Muscle of leg (tissue), 11 donors: ENCODE data around the gene SEC24C. TPM values are rescaled to one million over a fixed set of nuclear protein-coding genes. Genes with fewer than 3 reads are reported as not detected.
A peak's percentile ranks its signal among the peaks of the same experiment; 100 is the strongest.

ENCODE experiments used
- DNase-seq: peaks from one replicate; pipeline ENCODE4 v3.0.0; 2013
- H3K27ac ChIP-seq: one replicate; pipeline ENCODE4 v1.5.1; 2013; ENCODE audit warnings: mild to moderate bottlenecking, low read length, control low read depth
- H3K27me3 ChIP-seq: one replicate; pipeline ENCODE4 v1.6.1; 2013; ENCODE audit warnings: low read length; ENCODE audit not compliant: control insufficient read depth, insufficient read depth
- H3K36me3 ChIP-seq: one replicate; pipeline ENCODE4 v1.6.1; 2013; ENCODE audit warnings: low read length; ENCODE audit not compliant: control insufficient read depth, insufficient read depth
- H3K4me1 ChIP-seq: one replicate; pipeline ENCODE4 v1.6.1; 2013; ENCODE audit warnings: low read length; ENCODE audit not compliant: control insufficient read depth, insufficient read depth
- H3K4me3 ChIP-seq: one replicate; pipeline ENCODE4 v1.5.1; 2013; ENCODE audit warnings: low read length, control low read depth
- H3K9me3 ChIP-seq: replicated peaks from 2 replicates; pipeline ENCODE4 v1.6.1; 2013; ENCODE audit warnings: low read depth, low read length; ENCODE audit not compliant: control insufficient read depth
- WGBS: methylation state at CpG from one replicate; pipeline ENCODE4 v1.1.5; 2013; ENCODE audit warnings: missing lambda C conversion rate; ENCODE audit not compliant: insufficient coverage; 5-methylcytosine and 5-hydroxymethylcytosine counted together
- polyA plus RNA-seq, 8 donors: library from polyadenylated mRNA; unstranded; fragments of 120-200 nt; gene quantifications; one replicate each; pipeline versions ENCODE4 v1.2.1 to v1.2.3, GENCODE V29; 2013; ENCODE audit warnings: inconsistent platforms in 1 of 8, low replicate concordance in 1 of 8; ENCODE audit not compliant: insufficient read length in 8 of 8, insufficient read depth in 1 of 8
- total RNA-seq: library from RNA; stranded (reverse); fragments of 120-200 nt; gene quantifications from one replicate; pipeline ENCODE4 v1.2.4, GENCODE V29; 2013

SEC24C gene
- total and polyA plus RNA-seq, 9 donors: 43.4 to 59.3 (median 49.3) TPM

DNA sequence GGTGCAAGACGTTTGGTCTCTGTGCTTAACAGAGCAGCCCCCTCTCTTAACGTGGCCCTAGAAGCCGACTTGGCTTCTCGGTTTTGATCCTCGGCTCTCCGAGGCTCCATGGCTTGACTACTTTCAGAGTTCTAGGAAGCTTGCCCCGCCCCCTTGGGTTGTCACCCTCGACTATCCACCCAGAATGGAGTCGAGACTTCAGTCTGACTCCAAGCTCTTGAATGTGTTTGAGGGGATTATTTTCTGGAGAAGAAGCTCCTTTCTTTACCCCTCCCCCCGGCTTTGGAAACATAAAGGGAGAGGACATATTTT is 448 bp downstream of the SEC24C start:
- peak; percentile 87 for DNase-seq
- H3K36me3 ChIP-seq: peaks cover 39% of the 10 kb centered on the region

DNA sequence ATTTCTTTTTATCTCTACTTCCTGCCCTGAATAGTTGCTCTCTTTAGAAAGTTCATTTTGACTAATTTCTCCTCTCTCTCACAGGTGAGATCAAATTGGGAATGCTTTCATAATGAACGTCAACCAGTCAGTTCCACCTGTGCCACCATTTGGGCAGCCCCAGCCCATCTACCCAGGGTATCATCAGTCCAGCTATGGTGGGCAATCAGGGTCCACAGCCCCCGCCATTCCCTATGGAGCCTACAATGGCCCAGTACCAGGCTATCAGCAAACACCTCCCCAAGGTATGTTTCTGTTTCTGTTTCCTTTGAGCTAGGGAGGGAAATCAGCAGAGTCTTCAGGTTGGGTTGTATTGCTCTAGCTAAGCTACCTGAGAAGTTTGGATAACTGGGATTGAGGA is 2.5 kb downstream of the SEC24C start:
- Histone ChIP-seq H3K4me1 (peaks cover 7% of the 10 kb centered on the region), H3K27ac (no peak overlapping the region), H3K4me3 (no peak overlapping the region), H3K36me3 (peaks cover 51% of the 10 kb centered on the region), H3K9me3 (no peaks in the 10 kb centered on the region), H3K27me3 (no peaks in the 10 kb centered on the region)
- DNase-seq: no peak
- WGBS: 60% methylated on average over 1 of the region's 2 CpGs

More for the DNA sequence above, 448 bp downstream of the SEC24C start:
- 0% methylated on average over 6 of the region's 10 CpGs for WGBS
- Histone ChIP-seq H3K4me1 (peaks cover 7% of the 10 kb centered on the region), H3K27ac (peak overlapping the region; percentile 99), H3K4me3 (peak overlapping the region; percentile 58), H3K27me3 (no peaks in the 10 kb centered on the region), H3K9me3 (no peaks in the 10 kb centered on the region)

DNA sequence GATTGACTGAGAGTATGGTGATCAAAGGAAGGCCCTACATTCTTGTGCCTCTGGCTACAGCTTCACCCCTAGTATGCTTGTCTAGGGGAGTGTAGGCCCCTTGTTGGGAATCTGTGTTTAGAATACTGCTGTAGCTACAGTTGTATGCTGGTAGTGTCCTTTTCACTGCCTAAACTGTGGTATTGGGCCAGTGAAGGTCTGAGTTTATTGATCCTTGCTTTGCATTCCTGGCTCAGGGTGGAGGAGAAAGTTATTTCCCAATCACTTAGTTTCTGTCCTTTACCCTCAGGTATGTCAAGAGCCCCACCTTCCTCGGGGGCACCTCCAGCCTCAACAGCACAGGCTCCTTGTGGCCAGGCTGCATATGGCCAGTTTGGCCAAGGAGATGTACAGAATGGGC is 6.6 kb downstream of the SEC24C start:
- Histone ChIP-seq H3K36me3 (peaks cover 75% of the 10 kb centered on the region), H3K9me3 (no peaks in the 10 kb centered on the region), H3K27me3 (no peaks in the 10 kb centered on the region), H3K4me1 (no peaks in the 10 kb centered on the region), H3K27ac (no peak overlapping the region), H3K4me3 (no peak overlapping the region)
- DNase-seq: no peak
- WGBS: 100% methylated on average over 1 of the region's 1 CpG

DNA sequence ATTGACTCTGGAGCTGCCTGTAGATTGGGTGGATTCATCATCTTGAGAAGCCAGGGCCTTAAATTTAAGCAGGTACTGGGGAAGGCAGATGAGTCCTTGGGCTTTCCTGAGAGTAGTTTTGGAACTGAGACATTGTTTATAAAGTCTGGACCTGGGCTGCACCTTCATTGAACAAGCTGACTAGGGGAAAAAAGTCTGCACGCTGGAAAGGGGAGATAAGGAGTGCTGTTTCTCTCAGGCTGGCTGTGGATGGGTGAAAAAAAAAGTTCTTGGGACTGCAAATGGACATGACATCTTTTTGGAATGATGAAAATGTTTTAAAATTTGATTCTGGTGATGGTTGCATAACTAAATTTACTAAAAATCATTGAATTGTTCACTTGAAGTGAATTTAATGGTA is 12.0 kb downstream of the SEC24C start:
- DNase-seq: no peak
- Histone ChIP-seq H3K36me3 (peaks cover 67% of the 10 kb centered on the region), H3K27me3 (no peaks in the 10 kb centered on the region), H3K4me3 (no peak overlapping the region), H3K4me1 (peaks cover 3% of the 10 kb centered on the region), H3K9me3 (no peaks in the 10 kb centered on the region), H3K27ac (no peak overlapping the region)
- WGBS: 80% methylated on average over 1 of the region's 1 CpG

DNA sequence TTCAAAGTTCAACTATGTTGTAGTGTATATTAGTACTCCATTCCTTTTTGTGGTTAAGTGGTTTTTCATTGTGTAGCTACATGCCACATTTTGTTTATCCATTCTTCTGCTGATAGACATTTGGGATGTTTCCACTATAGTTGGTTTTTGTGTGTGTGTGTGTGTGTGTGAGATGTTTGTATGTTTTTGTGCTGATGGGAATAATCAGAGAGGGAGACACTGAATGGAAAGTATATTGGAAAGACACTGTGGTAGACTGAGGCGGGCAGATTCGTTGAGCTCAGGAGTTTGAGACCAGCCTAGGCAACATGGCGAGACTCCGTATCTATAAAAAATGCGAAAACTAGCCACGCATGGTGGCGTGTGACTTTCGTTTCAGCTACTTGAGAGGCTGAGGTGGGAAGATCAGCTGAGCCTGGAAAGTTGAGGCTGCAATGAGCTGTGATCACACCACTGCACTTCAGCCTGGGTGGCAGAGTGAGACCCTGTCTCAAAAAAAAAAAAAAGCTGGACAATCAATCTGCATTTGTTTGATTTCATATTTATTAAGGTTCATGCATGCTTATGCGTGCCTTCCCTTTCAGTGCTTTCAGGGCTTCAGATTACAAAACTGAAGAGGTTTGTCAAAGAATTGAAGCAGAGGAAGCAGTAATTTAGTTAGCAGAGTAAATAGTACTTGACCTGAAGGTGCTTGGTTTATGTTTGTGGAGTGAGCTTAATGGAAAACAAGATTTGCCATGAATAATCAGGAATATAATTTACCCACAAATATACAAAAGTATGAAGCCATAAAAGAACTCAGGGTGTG is 14.7 kb downstream of the SEC24C start:
- H3K36me3 ChIP-seq: peaks cover 68% of the 10 kb centered on the region
- no peaks in the 10 kb centered on the region for H3K27me3 ChIP-seq
- H3K9me3 ChIP-seq: no peaks in the 10 kb centered on the region
- no peak overlapping the region for H3K4me3 ChIP-seq
- H3K4me1 ChIP-seq: peaks cover 7% of the 10 kb centered on the region
- no peak overlapping the region for H3K27ac ChIP-seq
- WGBS: 91% methylated on average over 9 of the region's 9 CpGs
- DNase-seq: no peak

DNA sequence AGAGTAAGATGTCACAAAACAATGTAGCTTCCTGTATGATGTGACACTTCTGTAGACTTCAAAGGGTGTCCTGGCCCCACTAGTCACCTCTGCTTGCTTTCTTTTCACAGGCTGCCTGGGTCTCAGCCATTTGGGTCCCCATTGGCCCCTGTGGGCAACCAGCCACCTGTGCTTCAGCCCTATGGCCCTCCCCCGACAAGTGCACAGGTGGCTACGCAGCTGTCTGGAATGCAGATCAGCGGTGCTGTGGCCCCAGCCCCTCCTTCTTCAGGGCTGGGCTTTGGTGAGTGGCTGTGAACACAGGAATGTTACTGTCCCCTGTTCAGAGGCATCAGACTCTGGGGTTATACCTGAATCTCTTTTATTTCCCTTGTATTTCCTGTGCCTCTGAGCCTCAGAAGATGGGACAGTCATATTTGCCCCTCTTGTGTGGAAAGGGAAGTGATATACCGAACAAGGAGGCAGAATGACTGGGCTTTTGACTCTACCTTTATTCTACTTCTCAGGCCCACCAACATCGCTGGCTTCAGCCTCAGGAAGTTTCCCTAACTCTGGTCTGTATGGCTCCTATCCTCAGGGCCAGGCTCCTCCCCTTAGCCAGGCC is 15.4 kb downstream of the SEC24C start:
- H3K4me1 ChIP-seq: peaks cover 7% of the 10 kb centered on the region
- no peaks in the 10 kb centered on the region for H3K9me3 ChIP-seq
- peaks cover 67% of the 10 kb centered on the region for H3K36me3 ChIP-seq
- WGBS: 65% methylated on average over 3 of the region's 5 CpGs
- no peaks in the 10 kb centered on the region for H3K27me3 ChIP-seq
- no peak for DNase-seq
- H3K27ac ChIP-seq: no peak overlapping the region
- no peak overlapping the region for H3K4me3 ChIP-seq

DNA sequence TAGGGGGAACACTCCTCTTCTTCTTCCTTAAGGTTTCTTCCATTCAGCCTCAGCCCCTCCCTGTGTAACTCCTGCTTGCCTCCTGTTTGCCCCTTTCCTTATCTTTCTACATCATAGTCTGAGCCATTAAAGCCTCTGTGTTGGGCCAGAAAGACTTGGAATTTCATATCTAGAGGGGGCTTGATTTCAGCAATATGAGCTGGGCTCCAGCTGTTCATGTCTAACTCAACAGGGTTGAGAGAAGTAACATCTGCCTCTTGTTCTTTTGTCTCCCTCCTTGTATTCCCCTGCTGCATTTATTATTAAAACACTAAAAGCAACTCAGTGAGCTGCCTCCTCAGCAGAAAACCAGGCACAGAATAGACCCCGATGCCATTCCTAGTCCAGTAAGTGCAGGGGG is 17.6 kb downstream of the SEC24C start:
- H3K27me3 ChIP-seq: no peaks in the 10 kb centered on the region
- H3K4me1 ChIP-seq: peaks cover 7% of the 10 kb centered on the region
- H3K4me3 ChIP-seq: no peak overlapping the region
- H3K27ac ChIP-seq: no peak overlapping the region
- no CpG with 5 or more reads among the region's 1 CpG for WGBS
- DNase-seq: no peak
- H3K36me3 ChIP-seq: peaks cover 80% of the 10 kb centered on the region
- H3K9me3 ChIP-seq: no peaks in the 10 kb centered on the region

DNA sequence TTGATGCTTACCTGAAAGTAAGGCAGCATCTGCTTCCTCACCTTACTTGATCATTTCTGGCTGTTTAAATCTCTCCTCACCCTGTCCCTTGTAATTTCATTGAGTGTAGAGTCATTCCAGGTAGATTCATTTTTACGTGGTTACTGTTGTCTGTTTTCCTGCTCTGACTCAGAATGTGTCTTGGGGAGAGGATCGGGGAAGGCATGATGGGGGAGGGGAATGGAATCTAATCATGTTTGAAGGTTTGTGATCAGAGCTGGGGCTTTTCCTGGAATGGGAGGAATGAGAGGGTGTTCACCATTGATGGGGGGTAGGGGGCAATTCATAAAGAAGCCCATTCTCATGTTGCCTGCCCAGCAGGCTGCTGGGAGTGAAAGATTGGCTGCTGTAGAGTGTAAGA is 18.7 kb downstream of the SEC24C start:
- no peak for DNase-seq
- peaks cover 7% of the 10 kb centered on the region for H3K4me1 ChIP-seq
- no peak overlapping the region for H3K27ac ChIP-seq
- H3K27me3 ChIP-seq: no peaks in the 10 kb centered on the region
- peaks cover 87% of the 10 kb centered on the region for H3K36me3 ChIP-seq
- no peak overlapping the region for H3K4me3 ChIP-seq
- H3K9me3 ChIP-seq: no peaks in the 10 kb centered on the region
- 80% methylated on average over 1 of the region's 2 CpGs for WGBS

DNA sequence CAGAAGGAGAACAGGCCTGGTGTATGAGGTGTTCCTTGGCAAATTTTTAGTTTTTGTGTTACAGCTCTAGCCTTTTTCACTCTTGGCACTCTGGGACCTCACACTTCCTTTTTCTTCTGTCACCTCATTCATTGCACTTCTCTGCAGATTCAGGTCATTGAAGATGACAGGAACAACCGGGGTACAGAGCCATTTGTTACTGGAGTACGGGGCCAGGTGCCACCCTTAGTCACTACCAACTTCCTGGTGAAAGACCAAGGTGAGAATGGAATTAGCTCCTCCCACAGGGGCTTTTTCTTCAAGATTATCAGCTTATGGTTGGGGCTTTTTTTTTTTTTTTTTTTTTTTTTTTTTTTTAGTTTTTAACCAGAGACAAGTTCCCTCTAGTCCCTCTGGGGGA is 19.2 kb downstream of the SEC24C start:
- no peak for DNase-seq
- H3K27ac ChIP-seq: no peak overlapping the region
- WGBS: no CpG with 5 or more reads among the region's 2 CpGs
- H3K36me3 ChIP-seq: peaks cover 91% of the 10 kb centered on the region
- no peak overlapping the region for H3K4me3 ChIP-seq
- no peaks in the 10 kb centered on the region for H3K9me3 ChIP-seq
- peaks cover 7% of the 10 kb centered on the region for H3K4me1 ChIP-seq
- H3K27me3 ChIP-seq: no peaks in the 10 kb centered on the region

DNA sequence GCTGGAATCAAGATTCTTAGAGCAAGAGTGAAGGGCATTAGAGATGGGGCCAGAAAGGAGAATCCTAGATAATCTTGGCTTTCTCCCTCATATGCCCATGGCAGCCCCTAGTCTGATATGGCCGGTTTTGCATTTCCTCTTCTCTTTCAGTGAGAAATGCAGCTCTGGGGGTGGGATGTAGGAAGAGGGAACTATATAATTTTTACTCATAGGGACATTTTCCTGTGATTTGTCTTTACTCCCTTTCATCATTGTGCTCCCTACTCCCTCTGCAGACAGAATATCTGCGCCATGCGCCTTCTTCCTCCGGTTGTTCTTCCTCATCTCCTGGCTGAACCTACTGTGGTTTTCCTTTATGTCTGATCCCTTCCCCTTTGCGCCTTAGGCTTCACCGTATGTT is 20.9 kb downstream of the SEC24C start:
- Histone ChIP-seq H3K27ac (no peak overlapping the region), H3K27me3 (no peaks in the 10 kb centered on the region), H3K9me3 (no peaks in the 10 kb centered on the region), H3K4me3 (no peak overlapping the region), H3K4me1 (peaks cover 5% of the 10 kb centered on the region), H3K36me3 (peaks cover 95% of the 10 kb centered on the region)
- 87% methylated on average over 4 of the region's 6 CpGs for WGBS
- DNase-seq: no peak
